ENCODE data around the gene LY9. TPM values are rescaled to one million over a fixed set of nuclear protein-coding genes. Genes with fewer than 3 reads are reported as not detected.
A peak's percentile ranks its signal among the peaks of the same experiment; 100 is the strongest.

The LY9 gene
- total and polyA plus RNA-seq, 9 of the 15 experiments (the other 6 are each of a cell fraction or from before 2014, with no cell fraction given) = not detected

DNA sequence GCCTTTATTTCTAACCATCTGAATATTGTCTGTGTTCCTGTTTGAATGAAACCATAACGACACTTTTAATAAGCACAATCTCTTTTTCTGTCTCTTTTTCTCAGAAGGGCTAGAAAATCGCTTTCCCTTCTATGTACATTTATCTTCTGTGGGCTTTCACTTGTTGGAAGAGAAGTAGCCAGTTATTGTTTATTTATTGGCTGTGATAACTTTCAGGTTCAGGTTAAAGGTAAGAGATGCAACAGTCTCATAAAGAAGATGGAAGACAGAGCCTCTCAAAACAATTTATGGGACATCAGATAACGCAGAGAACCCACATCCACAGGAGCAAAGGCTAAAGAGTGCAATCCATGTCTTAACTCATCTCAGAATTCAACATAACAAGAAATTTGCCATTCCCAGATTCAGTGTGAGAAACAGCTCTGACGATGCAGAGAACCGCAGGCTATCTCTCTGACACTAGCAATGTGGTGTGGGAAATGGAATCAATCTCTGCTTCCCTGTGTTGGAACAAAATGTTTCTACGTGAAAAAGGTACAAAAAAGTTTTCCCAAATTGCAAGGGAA is 70.8 kb downstream of the LY9 start:
- ChIA-PET CTCF (ENCODE audit: low intra/inter-chr PET ratio) (no interaction called here), POLR2A (interaction anchor here (1.5 kb wide), 1 partner anchor 23 kb away, joined by 3 read pairs; no protein-coding TSS in a partner anchor)
- H3K9ac ChIP-seq (ENCODE audit: insufficient read depth in 1 of 2, low read depth in 2 of 2, low read length in 2 of 2) = no peak overlapping the region
- 2% methylated on average over 6 of the region's 6 CpGs for WGBS (ENCODE audit: insufficient coverage, low coverage, missing lambda C conversion rate)
- ATAC-seq (no peak), DNase-seq (ENCODE audit: extremely low read depth in 1 of 4, low spot score in 3 of 4) (no peak), FAIRE-seq (no peak)
- TF ChIP-seq, protein P1, sequence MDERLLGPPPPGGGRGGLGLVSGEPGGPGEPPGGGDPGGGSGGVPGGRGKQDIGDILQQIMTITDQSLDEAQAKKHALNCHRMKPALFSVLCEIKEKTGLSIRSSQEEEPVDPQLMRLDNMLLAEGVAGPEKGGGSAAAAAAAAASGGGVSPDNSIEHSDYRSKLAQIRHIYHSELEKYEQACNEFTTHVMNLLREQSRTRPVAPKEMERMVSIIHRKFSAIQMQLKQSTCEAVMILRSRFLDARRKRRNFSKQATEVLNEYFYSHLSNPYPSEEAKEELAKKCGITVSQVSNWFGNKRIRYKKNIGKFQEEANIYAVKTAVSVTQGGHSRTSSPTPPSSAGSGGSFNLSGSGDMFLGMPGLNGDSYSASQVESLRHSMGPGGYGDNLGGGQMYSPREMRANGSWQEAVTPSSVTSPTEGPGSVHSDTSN (CRISPR knock-in tag; IDR thresholded peaks at IDR 0.05; ENCODE audit: low read depth) = no peak
- TF ChIP-seq, protein P1 (tag; conservative IDR thresholded peaks at IDR 0.05; ENCODE audit: low read depth) = peak; percentile 30; the same call in 1 of the 2 replicates
- TF ChIP-seq ZNF695 (CRISPR knock-in tag; IDR thresholded peaks at IDR 0.05) (no peak), BACH1 (tag; IDR thresholded peaks at IDR 0.05) (no peak), DPF2 (IDR thresholded peaks at IDR 0.05) (no peak), PHB2 (IDR thresholded peaks at IDR 0.05; ENCODE audit: low read depth) (no peak)
- TF ChIP-seq, protein P2, sequence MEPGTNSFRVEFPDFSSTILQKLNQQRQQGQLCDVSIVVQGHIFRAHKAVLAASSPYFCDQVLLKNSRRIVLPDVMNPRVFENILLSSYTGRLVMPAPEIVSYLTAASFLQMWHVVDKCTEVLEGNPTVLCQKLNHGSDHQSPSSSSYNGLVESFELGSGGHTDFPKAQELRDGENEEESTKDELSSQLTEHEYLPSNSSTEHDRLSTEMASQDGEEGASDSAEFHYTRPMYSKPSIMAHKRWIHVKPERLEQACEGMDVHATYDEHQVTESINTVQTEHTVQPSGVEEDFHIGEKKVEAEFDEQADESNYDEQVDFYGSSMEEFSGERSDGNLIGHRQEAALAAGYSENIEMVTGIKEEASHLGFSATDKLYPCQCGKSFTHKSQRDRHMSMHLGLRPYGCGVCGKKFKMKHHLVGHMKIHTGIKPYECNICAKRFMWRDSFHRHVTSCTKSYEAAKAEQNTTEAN (CRISPR knock-in tag; IDR thresholded peaks at IDR 0.05) = no peak
- no peaks in the 10 kb centered on the region for H3K36me3 ChIP-seq (ENCODE audit: control insufficient read depth, insufficient read depth, low read length)
- H3K79me2 ChIP-seq (ENCODE audit: control insufficient read depth, insufficient read depth, low read length) = no peaks in the 10 kb centered on the region
- H3K4me1 ChIP-seq (replicated peaks in 1 of 2; ENCODE audit: control insufficient read depth in 2 of 2, insufficient read depth in 2 of 2, low read length in 2 of 2) = no peaks in the 10 kb centered on the region
- peaks cover 4 to 20% of the 10 kb centered on the region in 2 experiments; a peak in 4 of 5 replicates for H3K27me3 ChIP-seq (ENCODE audit: control insufficient read depth in 2 of 2, insufficient read depth in 2 of 2, low read length in 2 of 2)
- H3K4me2 ChIP-seq (ENCODE audit: insufficient read depth, low read length) = no peak overlapping the region
- no peak overlapping the region for H3K4me3 ChIP-seq
- H3K9me1 ChIP-seq (ENCODE audit: control insufficient read depth, insufficient read depth, low read length) = no peaks in the 10 kb centered on the region
- 0 out of 2 replicates have a peak, but pooled peaks cover 2% of the 10 kb centered on the region for H4K20me1 ChIP-seq (replicated peaks; ENCODE audit: control insufficient read depth, insufficient read depth, low read length)
- H3K27ac ChIP-seq (ENCODE audit: extremely low read depth, low read depth, low read length) = no peak overlapping the region
- intact Hi-C loops (cut with micrococcal nuclease) (no loop called here), in situ Hi-C loops (cut with MboI) (no loop called here)
- H2AFZ ChIP-seq (ENCODE audit: low read depth, low read length) = no peak overlapping the region
- no TSS peak for BruUV-seq (replicated peaks)
- H3K9me3 ChIP-seq (replicated peaks; ENCODE audit: control insufficient read depth, insufficient read depth, low read depth, low read length) = no peaks in the 10 kb centered on the region

Data from K562 (cell line).